Upper lobe of left lung (tissue), 6 donors: ENCODE data around the gene CHST11. TPM values are rescaled to one million over a fixed set of nuclear protein-coding genes. Genes with fewer than 3 reads are reported as not detected.

Source experiments
- ATAC-seq, 2 donors: fragments of 200-7000 bp; cut with Tn5 transposase; one replicate each; pipeline ENCODE4 v1.9.1; 2022; ENCODE audit warnings: mild to moderate bottlenecking in 2 of 2, moderate library complexity in 2 of 2; ENCODE audit not compliant: low FRiP score in 2 of 2
- DNase-seq, 2 donors: peaks; one replicate each; pipeline ENCODE4 v3.0.0-alpha.2; 2019 to 2020
- H3K27ac ChIP-seq, 4 donors: fragments of 200-600 bp; sonication (generic); one replicate each; pipeline ENCODE4 v1.5.1; 2016 to 2019
- H3K27me3 ChIP-seq, 4 donors: fragments of 200-600 bp; sonication (generic); one replicate each; pipeline ENCODE4 v1.5.1; 2017 to 2019
- H3K36me3 ChIP-seq, 4 donors: fragments of 200-600 bp; sonication (generic); one replicate each; pipeline ENCODE4 v1.5.1; 2016 to 2019
- H3K4me1 ChIP-seq, 4 donors: fragments of 200-600 bp; sonication (generic); one replicate each; pipeline ENCODE4 v1.5.1; 2018 to 2019
- H3K4me3 ChIP-seq, 4 donors: fragments of 200-600 bp; sonication (generic); one replicate each; pipeline ENCODE4 v1.5.1; 2017 to 2019; ENCODE audit warnings: mild to moderate bottlenecking in 2 of 4, moderate library complexity in 1 of 4
- H3K9me3 ChIP-seq, 4 donors: fragments of 200-600 bp; sonication (generic); one replicate each; pipeline ENCODE4 v1.5.1; 2018 to 2019
- CTCF ChIP-seq, 6 experiments: fragments of 450-650 bp in 4 of 6; fragments of 200-600 bp in 2 of 6; sonication (generic) in 2 of 6; IDR thresholded peaks; one replicate each; pipeline ENCODE4 v1.5.1; 2016 to 2019; ENCODE audit warnings: antibody characterized with exemption in 6 of 6
- EP300 ChIP-seq, 4 donors: sonication (generic); formaldehyde crosslinking; IDR thresholded peaks; one replicate each; pipeline ENCODE4 v1.5.1; 2017; ENCODE audit warnings: antibody characterized with exemption in 4 of 4, control low read depth in 2 of 4
- POLR2A ChIP-seq, 4 donors: fragments of 450-650 bp; IDR thresholded peaks; one replicate each; pipeline ENCODE4 v1.5.1; 2016 to 2017; ENCODE audit warnings: antibody characterized with exemption in 4 of 4, mild to moderate bottlenecking in 2 of 4
- POLR2AphosphoS5 ChIP-seq, 2 donors: sonication (generic); formaldehyde crosslinking; IDR thresholded peaks; one replicate each; pipeline ENCODE4 v1.5.1; 2017; ENCODE audit warnings: antibody characterized with exemption in 2 of 2
- WGBS, 2 donors: methylation state at CpG; one replicate each; pipeline ENCODE4 v1.1.5; 2017 to 2018; 5-methylcytosine and 5-hydroxymethylcytosine counted together
- total RNA-seq, 6 donors: library from RNA; depleted of rRNA in 4 of 6; stranded (reverse); fragments of >200 nt in 4 of 6; gene quantifications; one replicate each; pipeline versions ENCODE4 v1.1.0 to v1.2.1, GENCODE V29; 2016 to 2021
- donor health status: DM: no; HTN: no; CAD: no; lungs with moderate emphysema.
- donor health status: DM: no; HTN: yes; CAD: no; lungs with severe emphysema.

CHST11 gene
- total RNA-seq, 6 donors from 2014 or later, result 40.4 to 234 (median 58.4) TPM

- ATAC-seq (peak in 1 of 2 donors; percentile 38), DNase-seq (peak in 1 of 2 donors; percentile 46)
- no peak overlapping the region for H3K4me3 ChIP-seq
- peaks cover 0 to 4% (median 1%) of the 10 kb centered on the region in 4 donors for H3K36me3 ChIP-seq
- TF ChIP-seq CTCF (IDR thresholded peaks at IDR 0.05) (no peak), POLR2AphosphoS5 (IDR thresholded peaks at IDR 0.05) (peak in 1 of 2 donors; percentile 62)
- 86 to 90% methylated on average over 5 to 6 of the region's 6 CpGs for WGBS, 2 donors
- no peaks in the 10 kb centered on the region for H3K9me3 ChIP-seq
- no peak overlapping the region for H3K27ac ChIP-seq
- H3K27me3 ChIP-seq, result no peaks in the 10 kb centered on the region
- peaks cover 0 to 4% (median 3%) of the 10 kb centered on the region in 4 donors for H3K4me1 ChIP-seq
These were observed 306.5 kb downstream of the CHST11 start for GRCh38 chr12:104763168-104763805.

GRCh38 chr12:104764225-104765091, 307.7 kb downstream of the CHST11 start:
- H3K9me3 ChIP-seq, result no peaks in the 10 kb centered on the region
- no peak for ATAC-seq
- no peak overlapping the region for H3K4me3 ChIP-seq
- no peak for TF ChIP-seq POLR2AphosphoS5 (IDR thresholded peaks at IDR 0.05)
- no peak for TF ChIP-seq CTCF (IDR thresholded peaks at IDR 0.05)
- peaks cover 0 to 4% (median 3%) of the 10 kb centered on the region in 4 donors for H3K4me1 ChIP-seq
- DNase-seq, result no peak
- no peak overlapping the region for H3K27ac ChIP-seq
- 43 to 58% methylated on average over 8 of the region's 8 CpGs for WGBS, 2 donors
- peaks cover 0 to 4% (median 0%) of the 10 kb centered on the region in 4 donors for H3K36me3 ChIP-seq
- no peaks in the 10 kb centered on the region for H3K27me3 ChIP-seq

- H3K9me3 ChIP-seq, result peaks cover 0 to 3% (median 1%) of the 10 kb centered on the region in 4 donors
- 87 to 94% methylated on average over 3 of the region's 3 CpGs for WGBS, 2 donors
- ATAC-seq (no peak), DNase-seq (no peak)
- H3K27ac ChIP-seq, result no peak overlapping the region
- peaks cover 0 to 4% (median 3%) of the 10 kb centered on the region in 4 donors for H3K4me1 ChIP-seq
- no peak overlapping the region for H3K4me3 ChIP-seq
- H3K27me3 ChIP-seq, result no peaks in the 10 kb centered on the region
- H3K36me3 ChIP-seq, result no peaks in the 10 kb centered on the region
- TF ChIP-seq POLR2AphosphoS5 (IDR thresholded peaks at IDR 0.05), result no peak
- no peak for TF ChIP-seq EP300 (IDR thresholded peaks at IDR 0.05)
- TF ChIP-seq CTCF (IDR thresholded peaks at IDR 0.05), result no peak
- TF ChIP-seq POLR2A (IDR thresholded peaks at IDR 0.05), result no peak
These were observed 310.5 kb downstream of the CHST11 start for GRCh38 chr12:104767261-104767660.

- Histone ChIP-seq H3K9me3 (peaks cover 0 to 10% (median 2%) of the 10 kb centered on the region in 4 donors), H3K27ac (no peak overlapping the region), H3K4me3 (no peak overlapping the region), H3K36me3 (no peaks in the 10 kb centered on the region), H3K27me3 (no peaks in the 10 kb centered on the region), H3K4me1 (peaks cover 0 to 4% (median 3%) of the 10 kb centered on the region in 4 donors)
- DNase-seq (no peak), ATAC-seq (no peak)
- no peak for TF ChIP-seq POLR2AphosphoS5 (IDR thresholded peaks at IDR 0.05)
- no peak for TF ChIP-seq CTCF (IDR thresholded peaks at IDR 0.05)
- TF ChIP-seq POLR2A (IDR thresholded peaks at IDR 0.05), result no peak
These were observed 311.3 kb downstream of the CHST11 start for GRCh38 chr12:104768033-104768432.
